Gastroesophageal sphincter (tissue), 4 donors: ENCODE results near the gene MLH3. TPM values are rescaled to one million over a fixed set of nuclear protein-coding genes. Genes with fewer than 3 reads are reported as not detected.

Source experiments
- ATAC-seq: fragments of 150-250 bp; one replicate; pipeline ENCODE4 v1.9.1; 2016; ENCODE audit warnings: mild to moderate bottlenecking, moderate library complexity
- H3K27ac ChIP-seq, 4 donors: fragments of 200-600 bp; sonication (generic) in 3 of 4; 1 replicate in 3 of 4; 2 replicates in 1 of 4; pipeline ENCODE4 v1.5.1; 2016 to 2019
- H3K27me3 ChIP-seq: fragments of 200-600 bp; sonication (generic); one replicate; pipeline ENCODE4 v1.5.1; 2019
- H3K36me3 ChIP-seq, 2 donors: fragments of 200-600 bp; sonication (generic); one replicate each; pipeline ENCODE4 v1.5.1; 2019; ENCODE audit warnings: control low read depth in 1 of 2
- H3K4me1 ChIP-seq, 3 donors: fragments of 200-600 bp; sonication (generic); 1 replicate in 2 of 3; 2 replicates in 1 of 3; pipeline ENCODE4 v1.5.1; 2016 to 2019; ENCODE audit warnings: control low read depth in 2 of 3
- H3K4me3 ChIP-seq, 2 donors: fragments of 200-600 bp; sonication (generic); one replicate each; pipeline ENCODE4 v1.5.1; 2019; ENCODE audit warnings: mild to moderate bottlenecking in 1 of 2, moderate library complexity in 1 of 2
- H3K9me3 ChIP-seq, 3 donors: fragments of 200-600 bp; sonication (generic); one replicate each; pipeline ENCODE4 v1.5.1; 2017 to 2019; ENCODE audit warnings: control low read depth in 2 of 3
- CTCF ChIP-seq, 4 experiments: fragments of 200-600 bp in 2 of 4; fragments of 450-650 bp in 2 of 4; sonication (generic) in 1 of 4; IDR thresholded peaks; one replicate each; pipeline ENCODE4 v1.5.1; 2017 to 2019; ENCODE audit warnings: antibody characterized with exemption in 4 of 4, mild to moderate bottlenecking in 2 of 4, moderate library complexity in 2 of 4
- EP300 ChIP-seq: sonication (generic); formaldehyde crosslinking; IDR thresholded peaks from one replicate; pipeline ENCODE4 v1.6.1; 2017; ENCODE audit warnings: antibody characterized with exemption, mild to moderate bottlenecking
- POLR2A ChIP-seq, 2 donors: fragments of 450-650 bp; IDR thresholded peaks; one replicate each; pipeline ENCODE4 v1.6.1; 2017; ENCODE audit warnings: antibody characterized with exemption in 2 of 2, mild to moderate bottlenecking in 2 of 2, moderate library complexity in 1 of 2
- POLR2AphosphoS5 ChIP-seq: sonication (generic); formaldehyde crosslinking; IDR thresholded peaks from one replicate; pipeline ENCODE4 v1.6.1; 2017; ENCODE audit warnings: antibody characterized with exemption
- WGBS, 2 donors: methylation state at CpG; one replicate each; pipeline ENCODE4 v1.1.5; 2018; ENCODE audit warnings: low coverage in 1 of 2; 5-methylcytosine and 5-hydroxymethylcytosine counted together
- total RNA-seq, 4 donors: library from RNA; depleted of rRNA; stranded (reverse); fragments of >200 nt; gene quantifications; one replicate each; pipeline ENCODE4 v1.1.0, GENCODE V29; 2016

The MLH3 gene
- total RNA-seq, 4 donors from 2014 or later: 29.0 to 76.1 (median 32.2) TPM

DNA sequence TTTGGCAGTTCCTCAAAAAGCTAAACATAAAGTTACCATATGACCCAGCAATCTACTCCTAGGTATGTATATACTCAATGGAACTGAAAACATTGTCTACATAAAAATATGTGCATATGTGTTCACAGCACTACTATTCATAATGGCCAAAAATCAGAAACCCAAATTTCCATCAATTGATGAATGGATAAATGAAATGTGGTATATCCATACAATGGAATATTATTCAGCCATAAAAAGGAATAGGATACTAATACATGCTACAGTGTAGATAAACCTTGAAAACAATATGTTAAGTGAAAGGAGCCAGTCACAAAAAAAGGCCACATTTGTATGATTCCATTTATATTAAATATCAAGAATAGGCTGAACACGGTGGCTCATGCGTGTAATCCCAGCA lies 9.2 kb upstream of the MLH3 start:
- peaks cover 0 to 23% (median 0%) of the 10 kb centered on the region in 3 donors for H3K4me1 ChIP-seq
- no peak overlapping the region for H3K27ac ChIP-seq
- 60 to 100% methylated on average over 2 of the region's 2 CpGs for WGBS, 2 donors
- no peaks in the 10 kb centered on the region for H3K27me3 ChIP-seq
- H3K4me3 ChIP-seq: no peak overlapping the region
- H3K9me3 ChIP-seq: no peaks in the 10 kb centered on the region
- H3K36me3 ChIP-seq: no peaks in the 10 kb centered on the region
- no peak for ATAC-seq
- TF ChIP-seq POLR2AphosphoS5 (no peak), EP300 (no peak), POLR2A (IDR thresholded peaks at IDR 0.05) (no peak), CTCF (IDR thresholded peaks at IDR 0.05) (no peak)

GRCh38 chr14:75059642-75060041 lies 8.4 kb upstream of the MLH3 start:
- Histone ChIP-seq H3K4me3 (no peak overlapping the region), H3K27me3 (no peaks in the 10 kb centered on the region), H3K4me1 (peaks cover 0 to 20% (median 0%) of the 10 kb centered on the region in 3 donors), H3K27ac (no peak overlapping the region), H3K36me3 (no peaks in the 10 kb centered on the region), H3K9me3 (no peaks in the 10 kb centered on the region)
- no peak for TF ChIP-seq POLR2A (IDR thresholded peaks at IDR 0.05)
- TF ChIP-seq EP300: no peak
- WGBS, 2 donors: 54 to 66% methylated on average over 2 of the region's 2 CpGs
- no peak for ATAC-seq

GRCh38 chr14:75054421-75054820 lies 3.2 kb upstream of the MLH3 start:
- Histone ChIP-seq H3K9me3 (no peaks in the 10 kb centered on the region), H3K27ac (no peak overlapping the region), H3K27me3 (no peaks in the 10 kb centered on the region), H3K4me1 (peaks cover 0 to 22% (median 8%) of the 10 kb centered on the region in 3 donors), H3K4me3 (no peak overlapping the region), H3K36me3 (no peaks in the 10 kb centered on the region)
- TF ChIP-seq EP300 (no peak), POLR2AphosphoS5 (no peak), CTCF (IDR thresholded peaks at IDR 0.05) (no peak), POLR2A (IDR thresholded peaks at IDR 0.05) (no peak)
- no peak for ATAC-seq
- 65 to 67% methylated on average over 1 of the region's 1 CpG for WGBS, 2 donors

- Histone ChIP-seq H3K36me3 (no peaks in the 10 kb centered on the region), H3K9me3 (no peaks in the 10 kb centered on the region), H3K4me3 (no peak overlapping the region), H3K27ac (no peak overlapping the region), H3K27me3 (no peaks in the 10 kb centered on the region), H3K4me1 (peaks cover 3 to 30% (median 12%) of the 10 kb centered on the region in 3 donors)
- TF ChIP-seq POLR2AphosphoS5 (no peak), EP300 (no peak), CTCF (IDR thresholded peaks at IDR 0.05) (no peak), POLR2A (IDR thresholded peaks at IDR 0.05) (no peak)
- 66 to 71% methylated on average over 4 of the region's 5 CpGs for WGBS, 2 donors
- no peak for ATAC-seq
These were observed 2.4 kb upstream of the MLH3 start for GRCh38 chr14:75053396-75054291.

GRCh38 chr14:75051556-75051899 lies 261 bp upstream of the MLH3 start:
- ATAC-seq: no peak
- Histone ChIP-seq H3K4me3 (peak overlapping the region; percentile 48 to 70), H3K36me3 (no peaks in the 10 kb centered on the region), H3K27ac (peak overlapping the region in 3 of 4 donors; percentile 92 to 96 (median 92)), H3K9me3 (no peaks in the 10 kb centered on the region), H3K4me1 (peaks cover 3 to 40% (median 13%) of the 10 kb centered on the region in 3 donors), H3K27me3 (no peaks in the 10 kb centered on the region)
- WGBS, 2 donors: 13 to 20% methylated on average over 5 of the region's 5 CpGs
- no peak for TF ChIP-seq CTCF (IDR thresholded peaks at IDR 0.05)
- no peak for TF ChIP-seq POLR2A (IDR thresholded peaks at IDR 0.05)
- no peak for TF ChIP-seq POLR2AphosphoS5
- TF ChIP-seq EP300: no peak
